Skeletal muscle cell (primary cell): Measurements from ENCODE around the gene TMEM94.
"Not testable (repeated sequence)": the region's sequence is repeated elsewhere in the genome, so short reads cannot be mapped to it uniquely, and the experiment has no call there.

ENCODE experiments used
- DNase-seq: peaks from one replicate; pipeline ENCODE4 v3.0.0-alpha.2; 2010; ENCODE audit warnings: low read depth
- H3K4me3 ChIP-seq: 2 replicates; pipeline ENCODE4 v1.5.1; 2011; ENCODE audit warnings: low read depth, mild to moderate bottlenecking, control low read depth, low read length, moderate library complexity

The TMEM94 gene

GRCh38 chr17:75474736-75475135, 18.3 kb downstream of the TMEM94 start:
- no peak overlapping the region for H3K4me3 ChIP-seq
- no peak for DNase-seq

- DNase-seq: no peak
Measured at GRCh38 chr17:75475144-75475835, 18.9 kb downstream of the TMEM94 start.

GRCh38 chr17:75475851-75476250, 19.4 kb downstream of the TMEM94 start:
- DNase-seq: no peak
- no peak overlapping the region for H3K4me3 ChIP-seq

More at GRCh38 chr17:75475144-75475835, 18.9 kb downstream of the TMEM94 start:
- H3K4me3 ChIP-seq: no peak overlapping the region

- no peak for DNase-seq
- no peak overlapping the region for H3K4me3 ChIP-seq
Measured at GRCh38 chr17:75476271-75476671, 19.8 kb downstream of the TMEM94 start.

GRCh38 chr17:75476752-75477489, 20.5 kb downstream of the TMEM94 start:
- DNase-seq: no peak
- no peak overlapping the region for H3K4me3 ChIP-seq

GRCh38 chr17:75477490-75477862, 21.0 kb downstream of the TMEM94 start:
- H3K4me3 ChIP-seq, DNase-seq: not testable (repeated sequence)

- no peak for DNase-seq
- H3K4me3 ChIP-seq: no peak overlapping the region
Measured at GRCh38 chr17:75478508-75478907, 22.1 kb downstream of the TMEM94 start.

- DNase-seq: no peak
- H3K4me3 ChIP-seq: no peak overlapping the region
Measured at GRCh38 chr17:75480281-75480680, 23.8 kb downstream of the TMEM94 start.

GRCh38 chr17:75481194-75482068, 25.0 kb downstream of the TMEM94 start:
- no peak for DNase-seq
- H3K4me3 ChIP-seq: no peak overlapping the region

GRCh38 chr17:75482098-75482942, 25.9 kb downstream of the TMEM94 start:
- DNase-seq: no peak

GRCh38 chr17:75485688-75486087, 29.3 kb downstream of the TMEM94 start:
- no peak overlapping the region for H3K4me3 ChIP-seq
- no peak for DNase-seq

More at GRCh38 chr17:75482098-75482942, 25.9 kb downstream of the TMEM94 start:
- no peak overlapping the region for H3K4me3 ChIP-seq

GRCh38 chr17:75486151-75486550, 29.7 kb downstream of the TMEM94 start:
- DNase-seq: no peak
- H3K4me3 ChIP-seq: no peak overlapping the region

GRCh38 chr17:75486951-75487350, 30.5 kb downstream of the TMEM94 start:
- no peak overlapping the region for H3K4me3 ChIP-seq

GRCh38 chr17:75487351-75488070, 31.1 kb downstream of the TMEM94 start:
- H3K4me3 ChIP-seq: no peak overlapping the region
- DNase-seq: no peak

More at GRCh38 chr17:75486951-75487350, 30.5 kb downstream of the TMEM94 start:
- DNase-seq: no peak

GRCh38 chr17:75488693-75489510, 32.5 kb downstream of the TMEM94 start:
- no peak for DNase-seq

GRCh38 chr17:75489511-75489955, 33.1 kb downstream of the TMEM94 start:
- DNase-seq: no peak
- no peak overlapping the region for H3K4me3 ChIP-seq

More at GRCh38 chr17:75488693-75489510, 32.5 kb downstream of the TMEM94 start:
- no peak overlapping the region for H3K4me3 ChIP-seq

GRCh38 chr17:75490173-75490743, 33.8 kb downstream of the TMEM94 start:
- H3K4me3 ChIP-seq: no peak overlapping the region
- no peak for DNase-seq
